ENCODE results near the gene ATF7.

The ATF7 gene

GRCh38 chr12:53518381-53518780 is 107.8 kb downstream of the ATF7 start:
- no peak for DNase-seq

DNA sequence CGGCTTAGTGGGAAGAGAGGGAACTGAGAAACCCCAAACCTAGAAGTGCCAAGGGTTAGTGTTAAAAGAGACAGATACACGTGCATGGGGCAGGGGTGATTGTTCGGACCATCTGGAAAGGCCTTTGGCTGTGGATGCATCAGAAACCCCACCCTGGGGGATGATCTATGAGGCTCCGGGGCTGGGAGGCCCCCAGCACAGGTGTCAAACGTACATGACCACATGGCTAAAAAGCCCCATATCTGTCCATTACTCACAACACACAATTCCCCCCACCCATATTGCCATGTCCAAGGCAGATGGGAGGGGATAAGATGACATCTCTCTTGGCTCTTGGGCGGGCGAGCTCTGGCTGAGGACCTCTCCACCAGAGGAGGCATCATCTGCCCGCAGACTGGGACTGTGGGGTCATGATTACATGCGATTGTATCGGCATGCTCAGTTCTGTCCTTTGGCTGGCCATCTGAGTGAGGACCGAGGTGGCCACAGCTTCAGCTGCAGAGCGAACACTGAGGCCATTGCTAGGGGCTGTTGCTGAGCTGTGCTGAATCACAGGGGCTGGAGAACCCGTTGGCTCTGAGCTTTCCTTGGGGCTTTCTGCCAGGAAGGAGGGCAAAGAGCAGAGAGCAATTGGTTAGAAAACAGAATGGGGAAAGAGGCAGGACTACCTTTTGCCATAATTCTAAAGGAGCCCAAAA is 109.3 kb downstream of the ATF7 start:
- no peak for DNase-seq

DNA sequence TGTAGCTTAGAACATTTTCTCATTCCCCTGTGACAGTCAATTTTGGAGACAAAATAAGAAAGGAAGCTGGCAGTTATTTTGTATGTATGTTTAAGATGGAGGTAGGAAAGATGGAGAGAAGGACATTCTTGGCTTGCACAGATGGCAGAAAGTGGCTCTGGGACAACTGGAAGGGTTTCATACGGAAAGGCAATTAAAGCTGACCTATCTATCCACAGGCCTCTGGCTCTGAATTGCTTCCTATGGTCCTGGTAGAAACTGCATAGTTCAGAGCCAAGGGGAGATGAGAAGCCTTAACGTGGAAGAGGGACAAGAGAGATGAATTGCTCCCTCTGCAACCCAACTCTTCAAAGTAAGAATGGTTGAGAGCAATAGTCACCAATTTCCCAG is 110.9 kb downstream of the ATF7 start:
- no peak for DNase-seq

DNA sequence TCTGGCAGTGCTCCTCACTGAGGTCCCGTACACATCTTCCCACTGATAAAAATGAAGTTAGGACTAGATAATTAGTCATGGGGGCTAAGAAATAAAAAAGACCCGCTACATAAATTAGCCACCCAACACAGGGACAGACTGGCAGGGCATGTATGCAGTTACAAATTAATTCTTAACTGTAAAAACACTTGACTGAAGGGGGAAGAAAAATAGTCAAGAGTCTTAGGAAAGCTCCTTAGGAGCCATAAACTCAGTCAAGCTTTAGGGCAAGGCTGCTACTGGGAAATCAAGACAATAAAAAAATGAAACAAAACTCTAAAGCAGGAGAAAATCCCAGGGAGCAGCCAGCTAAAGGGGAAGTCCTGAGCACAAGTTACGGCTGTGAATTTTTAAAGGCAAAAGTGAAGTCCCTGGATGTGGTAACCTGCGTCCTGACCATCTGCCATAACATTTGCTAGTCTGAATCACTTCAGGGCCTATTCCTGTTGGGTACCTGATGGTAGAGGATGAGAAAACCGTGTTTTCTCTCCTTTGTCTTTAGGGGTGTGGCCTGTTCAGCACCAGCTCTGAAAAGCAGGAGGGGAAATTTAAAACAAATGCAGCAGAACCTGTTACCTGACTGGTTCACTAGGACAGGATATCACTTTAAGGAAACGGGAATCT is 111.4 kb downstream of the ATF7 start:
- DNase-seq, result no peak

DNA sequence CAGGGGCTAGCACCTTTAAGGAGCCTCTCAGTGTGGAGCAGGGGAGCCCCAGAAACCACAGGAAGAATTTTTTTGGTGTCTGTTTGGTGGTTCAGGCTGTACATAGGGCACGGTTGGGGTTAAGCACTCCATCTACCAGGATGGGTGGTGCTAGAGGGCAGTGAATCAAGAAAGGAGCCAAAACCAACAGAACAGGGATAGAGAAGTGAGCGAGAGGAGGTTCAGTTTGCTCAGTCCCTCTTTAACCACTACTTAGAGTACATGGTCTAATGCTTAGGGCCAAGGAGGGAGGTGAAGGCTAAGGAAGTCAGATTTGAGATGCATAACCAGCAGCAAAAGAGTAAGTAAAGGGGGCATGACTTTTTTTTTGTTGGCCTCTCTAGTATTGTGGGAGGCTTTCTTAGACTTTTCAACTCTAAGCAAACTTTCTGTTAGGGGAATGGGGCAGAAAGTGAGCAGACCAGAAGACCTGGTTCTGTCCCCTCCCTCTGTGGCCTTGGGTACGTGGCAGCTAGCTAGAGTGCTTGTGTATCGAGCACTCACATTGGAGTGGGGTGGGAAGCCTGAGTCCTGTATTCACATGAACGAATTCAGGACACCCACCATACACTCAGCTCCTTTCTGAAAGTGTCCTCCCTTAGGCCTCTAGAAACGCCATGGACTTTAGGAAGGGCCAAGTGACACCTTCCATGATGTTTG is 112.3 kb downstream of the ATF7 start:
- no peak for DNase-seq

DNA sequence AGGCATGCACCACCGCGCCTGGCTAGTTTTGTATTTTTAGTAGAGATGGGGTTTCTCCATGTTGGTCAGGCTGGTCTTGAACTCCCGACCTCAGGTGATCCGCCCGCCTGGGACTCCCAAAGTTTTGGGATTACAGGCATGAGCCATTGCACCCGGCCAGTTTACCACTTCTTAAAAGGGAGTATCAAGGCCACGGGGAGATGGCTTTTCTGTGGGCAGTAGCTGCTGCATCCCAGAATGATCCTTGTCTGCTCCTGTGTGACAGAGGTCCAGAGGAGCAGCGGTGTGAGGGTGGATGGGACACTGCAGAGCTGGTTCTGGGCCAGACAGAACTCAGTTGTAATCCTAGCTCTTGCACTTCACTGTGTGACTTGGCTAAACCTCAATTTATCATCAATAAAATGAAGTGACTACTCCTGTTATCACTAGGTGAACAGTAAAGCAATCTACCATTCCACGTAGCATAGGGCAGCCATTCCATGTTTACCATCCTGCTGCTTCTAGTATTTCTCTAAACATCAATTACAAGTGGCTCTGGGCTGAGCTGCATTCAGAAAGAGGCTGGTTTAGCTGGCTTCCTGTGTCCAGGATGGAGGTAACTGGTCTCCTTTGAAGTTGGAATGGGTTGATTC is 115.9 kb downstream of the ATF7 start:
- no peak for DNase-seq

GRCh38 chr12:53508534-53509170 is 117.5 kb downstream of the ATF7 start:
- DNase-seq, result peak; percentile 74 to 84

DNA sequence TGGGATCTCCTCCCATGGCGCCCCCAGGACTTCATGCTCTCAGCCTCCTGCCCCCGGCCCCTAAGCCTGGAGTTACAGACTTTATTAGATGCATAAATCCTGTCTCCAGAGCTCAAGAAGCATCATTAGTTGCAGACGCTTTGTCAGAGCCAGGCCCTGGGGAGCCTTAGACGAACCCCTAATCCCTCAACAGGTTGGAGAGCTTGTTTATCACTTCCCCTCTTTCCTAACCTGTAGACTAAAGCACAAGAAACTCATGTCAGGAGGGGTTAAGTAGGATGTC is 118.6 kb downstream of the ATF7 start:
- DNase-seq, result no peak

DNA sequence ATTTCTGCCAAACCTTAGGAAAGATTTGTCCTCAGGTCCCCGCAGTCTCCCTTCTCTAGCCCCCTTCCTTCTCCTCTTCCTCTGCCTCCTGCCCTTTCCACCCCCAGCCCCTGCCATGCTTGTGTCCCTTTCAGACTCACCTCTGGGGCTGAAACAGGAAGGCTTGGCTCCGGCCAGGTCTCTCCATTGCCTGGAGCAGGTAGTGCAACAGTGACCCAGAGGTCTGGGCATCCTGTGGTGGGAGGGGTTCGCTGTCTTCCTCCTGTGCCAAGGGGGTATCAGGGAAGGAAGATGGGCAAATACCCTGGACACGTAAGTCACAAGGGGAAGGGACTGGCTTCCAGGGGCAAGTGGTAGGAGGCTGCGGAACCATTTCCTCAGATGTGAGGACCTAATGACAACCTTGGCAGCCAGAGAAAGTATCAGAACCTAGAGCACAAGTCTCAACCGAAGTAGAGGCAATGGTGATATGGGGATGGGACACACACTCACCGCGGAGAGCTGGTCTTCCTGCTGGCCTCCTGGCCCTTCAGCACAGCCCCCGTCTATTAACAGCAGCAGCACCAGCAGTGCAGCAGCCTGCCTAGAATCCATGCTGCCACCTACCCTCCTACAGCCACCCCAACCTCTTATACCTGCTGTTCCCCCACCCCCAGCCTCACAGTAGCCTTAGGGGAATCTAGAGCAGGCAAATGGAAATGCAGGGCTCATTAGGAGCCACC is 119.1 kb downstream of the ATF7 start, which contains the start of gene NPFF:
TSS of gene NPFF (minus strand) at position 604 of the 722 bp plus-strand sequence. CDS start at position 594, 10 bp downstream.
- no peak for DNase-seq

- DNase-seq, result no peak
Observed at GRCh38 chr12:53506450-53506785, 119.8 kb downstream of the ATF7 start.

DNA sequence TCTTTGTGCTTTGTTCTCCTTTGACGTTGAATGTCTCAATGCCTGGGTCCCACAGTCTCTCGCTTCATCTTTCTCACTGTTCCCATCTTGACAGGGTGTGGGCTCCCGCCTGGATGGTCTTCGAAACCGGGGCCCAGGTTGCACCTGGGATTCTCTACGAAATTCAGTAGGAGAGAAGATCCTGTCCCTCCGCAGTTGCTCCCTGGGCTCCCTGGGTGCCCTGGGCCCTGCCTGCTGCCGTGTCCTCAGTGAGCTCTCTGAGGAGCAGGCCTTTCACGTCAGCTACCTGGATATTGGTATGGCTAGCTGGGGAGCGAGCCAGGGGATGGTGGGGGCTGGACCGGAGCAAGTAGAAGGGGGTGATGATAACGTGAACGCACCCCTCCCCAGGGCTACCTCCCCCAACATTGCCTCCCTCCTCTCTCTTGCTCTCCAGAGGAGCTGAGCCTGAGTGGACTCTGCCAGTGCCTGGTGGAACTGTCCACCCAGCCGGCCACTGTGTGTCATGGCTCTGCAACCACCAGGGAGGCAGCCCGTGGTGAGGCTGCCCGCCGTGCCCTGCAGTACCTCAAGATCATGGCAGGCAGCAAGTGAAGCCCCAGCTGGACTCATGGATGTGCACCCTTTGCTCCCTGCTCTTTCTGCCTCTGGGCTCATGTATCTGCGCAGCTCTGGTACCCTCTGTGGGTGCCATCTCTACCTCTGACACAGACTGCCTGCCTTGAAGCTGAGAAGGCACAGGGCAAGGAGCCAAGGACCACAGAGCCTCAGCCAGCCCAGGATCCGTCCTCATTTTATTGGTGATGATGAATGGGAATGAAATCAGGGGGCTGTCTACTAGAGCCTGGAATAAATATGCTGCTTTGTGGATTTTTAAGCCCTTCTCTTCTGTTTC is 120.4 kb downstream of the ATF7 start:
- no peak for DNase-seq

GRCh38 chr12:53505086-53505485 is 121.1 kb downstream of the ATF7 start:
- no peak for DNase-seq

DNA sequence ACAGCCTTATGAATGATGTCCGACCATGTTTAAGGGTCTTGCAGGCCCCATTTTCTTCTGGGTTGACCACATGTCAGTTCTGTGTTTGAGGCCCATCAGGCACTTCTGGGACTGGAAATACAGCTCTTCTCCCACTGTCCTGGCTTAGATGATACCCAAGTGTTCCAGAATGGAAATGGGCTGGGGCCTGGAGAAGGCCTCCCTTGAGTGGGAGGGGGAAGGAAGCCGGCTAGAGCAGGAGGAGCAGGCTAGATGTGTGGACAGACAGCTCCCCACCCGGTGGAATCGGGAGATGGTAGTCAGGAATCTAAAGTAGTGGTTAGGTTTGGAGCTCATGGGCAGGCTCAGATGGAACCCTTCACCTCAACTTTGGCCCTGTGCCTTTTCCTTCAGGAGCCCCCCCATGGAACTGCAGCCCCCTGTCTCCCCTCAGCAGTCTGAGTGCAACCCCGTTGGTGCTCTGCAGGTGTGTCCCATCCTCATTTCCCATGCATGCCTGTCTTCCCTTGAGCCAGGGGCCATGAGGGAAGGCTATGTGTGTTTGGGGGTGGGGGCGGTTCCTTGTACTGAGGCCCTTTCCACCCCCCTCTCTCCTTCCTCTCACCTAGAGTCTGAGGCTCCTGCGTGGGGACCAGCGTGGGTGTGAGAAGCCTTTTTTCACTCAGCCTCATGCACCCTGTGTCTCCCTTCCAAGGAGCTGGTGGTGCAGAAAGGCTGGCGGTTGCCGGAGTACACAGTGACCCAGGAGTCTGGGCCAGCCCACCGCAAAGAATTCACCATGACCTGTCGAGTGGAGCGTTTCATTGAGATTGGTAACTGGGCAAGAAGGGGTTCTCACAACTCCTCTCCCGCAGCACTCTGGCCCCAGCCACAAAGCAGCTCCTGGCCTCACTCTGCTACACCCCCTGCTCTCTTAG is 121.9 kb downstream of the ATF7 start:
- no peak for DNase-seq

DNA sequence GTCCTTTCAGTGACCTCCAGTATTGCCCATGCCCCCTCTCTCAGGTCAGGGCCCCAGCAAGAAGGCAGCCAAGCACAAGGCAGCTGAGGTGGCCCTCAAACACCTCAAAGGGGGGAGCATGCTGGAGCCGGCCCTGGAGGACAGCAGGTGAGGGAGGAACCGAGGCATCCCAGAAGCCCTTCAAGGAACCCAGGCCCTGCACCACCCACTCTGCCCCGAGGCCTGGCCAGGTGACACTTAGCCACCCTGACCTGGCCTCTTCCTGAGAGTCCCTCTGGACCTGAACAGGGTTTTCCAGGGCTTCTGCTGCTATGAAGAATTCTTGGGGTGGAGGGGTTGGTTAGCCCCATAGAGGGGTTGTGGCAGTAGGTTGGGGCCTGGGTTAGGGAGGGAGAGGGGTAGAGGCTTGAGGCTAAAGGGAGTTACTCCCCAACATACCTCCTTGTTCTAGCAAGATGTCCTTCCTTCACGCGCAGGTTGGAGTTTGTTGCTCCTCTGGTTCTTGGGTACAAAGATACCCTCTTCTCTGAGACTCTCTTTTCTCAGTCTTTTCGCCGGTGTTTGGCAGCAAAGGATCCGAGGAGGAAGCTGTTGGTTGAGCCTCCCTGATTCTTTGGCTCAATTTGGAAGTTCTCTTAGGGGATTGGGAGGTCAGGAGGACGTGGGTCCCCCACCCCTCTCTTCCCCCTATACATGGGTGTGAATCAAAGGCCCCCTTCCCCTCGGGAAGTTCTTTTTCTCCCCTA is 123.0 kb downstream of the ATF7 start:
- DNase-seq, result no peak

- DNase-seq, result no peak
Observed at GRCh38 chr12:53502331-53502730, 123.9 kb downstream of the ATF7 start.

- no peak for DNase-seq
Observed at GRCh38 chr12:53501615-53502181, 124.5 kb downstream of the ATF7 start.

DNA sequence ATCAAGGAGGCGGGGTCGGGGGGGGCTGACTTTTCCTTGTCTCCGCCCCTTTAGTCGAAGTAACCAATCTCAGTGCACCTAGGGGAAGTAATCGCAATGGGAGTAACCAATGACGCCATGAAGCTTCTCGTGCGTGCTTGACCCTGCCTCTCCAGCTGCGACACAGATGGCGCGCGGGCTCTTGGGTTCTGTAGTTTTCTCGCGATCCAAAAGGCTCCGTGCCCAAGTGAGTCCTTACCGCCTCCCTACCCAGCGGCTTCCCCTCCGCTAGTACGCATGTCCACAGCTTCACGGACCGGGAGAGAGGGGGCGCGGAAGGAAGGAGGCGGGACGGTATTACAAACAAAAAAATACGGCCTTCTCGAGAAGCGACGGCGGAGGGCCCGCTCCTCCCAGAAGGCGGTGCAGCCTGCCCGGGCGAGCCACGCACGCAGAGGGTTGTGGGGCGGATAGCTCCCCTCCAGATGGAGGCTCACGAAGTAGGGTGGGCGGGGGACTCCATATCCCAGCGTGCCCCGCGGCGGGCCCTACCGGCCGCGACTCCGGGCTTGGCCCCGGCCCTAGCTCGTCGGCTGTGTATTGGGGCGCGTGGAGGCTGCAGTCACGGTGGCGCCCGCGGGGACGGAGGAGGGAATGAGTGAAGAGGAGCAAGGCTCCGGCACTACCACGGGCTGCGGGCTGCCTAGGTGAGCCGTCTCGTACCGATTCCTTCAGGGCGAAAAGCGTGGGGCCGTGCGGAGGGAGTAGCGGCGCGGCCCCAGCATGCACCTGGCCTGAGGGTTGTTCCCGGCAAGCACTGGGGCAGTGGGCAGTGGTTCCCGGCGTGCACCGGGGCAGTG is 125.2 kb downstream of the ATF7 start, which contains the start of gene TARBP2:
TSS of gene TARBP2 (plus strand) at position 508 of the 839 bp plus-strand sequence. CDS start at position 634, 126 bp downstream.
- DNase-seq, result peak; percentile 94 to 99

GRCh38 chr12:53500142-53500775 is 125.9 kb downstream of the ATF7 start:
- no peak for DNase-seq
